Esophagus squamous epithelium (tissue), 4 donors: Measurements from ENCODE around the gene FSTL4.

Experiments
- POLR2A ChIP-seq, 4 donors: fragments of 450-650 bp; IDR thresholded peaks; one replicate each; pipeline ENCODE4 v1.6.1; 2017; ENCODE audit warnings: antibody characterized with exemption in 4 of 4, mild to moderate bottlenecking in 4 of 4, moderate library complexity in 3 of 4
- TF ChIP-seq, protein P1 (sequence below), 6 experiments: fragments of 450-650 bp in 4 of 6; fragments of 200-600 bp in 2 of 6; sonication (generic) in 2 of 6; IDR thresholded peaks; one replicate each; pipeline ENCODE4 v1.5.1; 2016 to 2019; ENCODE audit warnings: antibody characterized with exemption in 6 of 6, mild to moderate bottlenecking in 4 of 6, moderate library complexity in 4 of 6

DNA sequence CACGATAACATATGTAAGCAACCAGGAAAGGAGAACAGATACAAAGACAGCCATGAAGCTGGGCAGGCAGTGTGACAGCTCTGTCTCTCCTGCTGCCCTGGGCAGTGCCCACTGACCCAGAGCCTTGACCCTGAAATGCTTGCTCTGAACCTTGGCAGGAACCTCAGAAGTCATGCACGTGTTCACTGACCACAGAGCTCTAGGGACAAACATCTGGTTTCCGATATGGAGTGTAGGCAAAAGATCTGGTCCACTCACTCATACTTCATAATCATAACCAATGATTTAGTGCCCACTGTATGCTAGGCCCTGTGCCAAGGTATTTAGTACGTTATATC lies 102.6 kb downstream of the FSTL4 start:
- TF ChIP-seq POLR2A (IDR thresholded peaks at IDR 0.05), result no peak
- TF ChIP-seq, protein P1, sequence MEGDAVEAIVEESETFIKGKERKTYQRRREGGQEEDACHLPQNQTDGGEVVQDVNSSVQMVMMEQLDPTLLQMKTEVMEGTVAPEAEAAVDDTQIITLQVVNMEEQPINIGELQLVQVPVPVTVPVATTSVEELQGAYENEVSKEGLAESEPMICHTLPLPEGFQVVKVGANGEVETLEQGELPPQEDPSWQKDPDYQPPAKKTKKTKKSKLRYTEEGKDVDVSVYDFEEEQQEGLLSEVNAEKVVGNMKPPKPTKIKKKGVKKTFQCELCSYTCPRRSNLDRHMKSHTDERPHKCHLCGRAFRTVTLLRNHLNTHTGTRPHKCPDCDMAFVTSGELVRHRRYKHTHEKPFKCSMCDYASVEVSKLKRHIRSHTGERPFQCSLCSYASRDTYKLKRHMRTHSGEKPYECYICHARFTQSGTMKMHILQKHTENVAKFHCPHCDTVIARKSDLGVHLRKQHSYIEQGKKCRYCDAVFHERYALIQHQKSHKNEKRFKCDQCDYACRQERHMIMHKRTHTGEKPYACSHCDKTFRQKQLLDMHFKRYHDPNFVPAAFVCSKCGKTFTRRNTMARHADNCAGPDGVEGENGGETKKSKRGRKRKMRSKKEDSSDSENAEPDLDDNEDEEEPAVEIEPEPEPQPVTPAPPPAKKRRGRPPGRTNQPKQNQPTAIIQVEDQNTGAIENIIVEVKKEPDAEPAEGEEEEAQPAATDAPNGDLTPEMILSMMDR (IDR thresholded peaks at IDR 0.05), result no peak
